GM21390 (cell line): ENCODE data around the gene LEO1.

Source experiments
- ATAC-seq: cut with Tn5 transposase; IDR thresholded peaks from one replicate; pipeline ENCODE4 v1.9.1; 2021; ENCODE audit not compliant: unreplicated experiment

The LEO1 gene

GRCh38 chr15:51932161-51932560, 39.4 kb downstream of the LEO1 start:
- no peak for ATAC-seq

- ATAC-seq = no peak
Measured at GRCh38 chr15:51931638-51932037, 39.9 kb downstream of the LEO1 start.

- no peak for ATAC-seq
Measured at GRCh38 chr15:51931016-51931415, 40.6 kb downstream of the LEO1 start.

GRCh38 chr15:51926809-51927208, 44.8 kb downstream of the LEO1 start:
- no peak for ATAC-seq

- ATAC-seq = no peak
Measured at GRCh38 chr15:51924156-51925068, 47.2 kb downstream of the LEO1 start.

GRCh38 chr15:51917493-51917892, 54.1 kb downstream of the LEO1 start:
- no peak for ATAC-seq

- no peak for ATAC-seq
Measured at GRCh38 chr15:51912528-51912927, 59.0 kb downstream of the LEO1 start.

- ATAC-seq = no peak
Measured at GRCh38 chr15:51909584-51909983, 62.0 kb downstream of the LEO1 start.

- ATAC-seq = no peak
Measured at GRCh38 chr15:51908316-51908715, 63.3 kb downstream of the LEO1 start.

GRCh38 chr15:51907136-51907862, 64.3 kb downstream of the LEO1 start:
- ATAC-seq = no peak

GRCh38 chr15:51904931-51905330, 66.6 kb downstream of the LEO1 start:
- ATAC-seq = no peak

- ATAC-seq = no peak
Measured at GRCh38 chr15:51904421-51904820, 67.2 kb downstream of the LEO1 start.

- no peak for ATAC-seq
Measured at GRCh38 chr15:51889486-51889885, 82.1 kb downstream of the LEO1 start.

- no peak for ATAC-seq
Measured at GRCh38 chr15:51888593-51889195, 82.9 kb downstream of the LEO1 start.
